ENCODE data around the gene PCK1.

The PCK1 gene

GRCh38 chr20:57580478-57581201 lies 19.7 kb downstream of the PCK1 start:
- no peak for DNase-seq (ENCODE audit: low spot score)
- no peak overlapping the region for H3K4me3 Mint-ChIP-seq
- no peaks in the 10 kb centered on the region for H3K9me3 Mint-ChIP-seq
- no peaks in the 10 kb centered on the region for H3K36me3 Mint-ChIP-seq (ENCODE audit: low read depth)
- H3K27me3 Mint-ChIP-seq (ENCODE audit: low read depth), result peaks cover 29% of the 10 kb centered on the region
- no peak overlapping the region for H3K27ac Mint-ChIP-seq
- H3K4me1 Mint-ChIP-seq (ENCODE audit: low read depth), result no peaks in the 10 kb centered on the region

DNA sequence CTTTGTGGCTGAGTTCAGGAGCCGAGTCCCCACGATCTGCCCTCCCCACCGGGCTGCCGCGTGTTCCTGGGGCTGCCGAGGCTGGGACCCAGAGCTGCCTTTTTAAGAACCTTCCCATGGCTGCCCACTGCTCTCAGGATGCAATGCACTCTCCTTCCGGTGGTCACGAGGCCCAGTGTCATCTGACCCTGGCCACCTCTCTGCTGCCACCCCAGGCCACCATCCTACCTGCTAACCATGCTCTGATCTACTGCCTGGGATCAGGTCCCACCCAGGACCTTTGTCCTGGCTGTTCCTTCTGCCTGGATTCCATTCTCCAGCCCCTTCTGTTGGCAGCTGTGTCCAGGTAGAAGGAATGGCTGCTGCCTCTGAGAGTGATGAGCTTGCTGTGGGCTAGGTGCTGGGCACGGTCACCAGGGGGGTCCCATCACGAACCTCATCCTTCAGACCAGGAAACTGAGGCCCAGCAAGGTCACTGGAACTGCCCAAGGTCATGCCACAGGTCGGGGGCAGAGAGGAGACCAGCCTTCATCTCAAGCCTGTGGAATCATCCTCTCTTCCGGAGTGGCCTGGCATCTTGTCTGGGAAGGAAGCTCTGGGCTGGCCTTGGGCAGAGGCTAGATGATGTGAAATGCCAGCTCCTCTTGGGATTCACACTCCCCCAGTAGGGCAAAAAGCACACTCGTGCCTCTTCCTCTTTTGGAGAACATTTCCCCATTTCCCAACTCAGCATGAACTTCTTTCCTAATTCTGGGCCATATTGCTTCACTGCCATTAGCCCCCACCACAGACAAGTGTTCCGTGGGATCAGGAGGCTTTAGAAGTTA lies 20.5 kb downstream of the PCK1 start:
- H3K27ac Mint-ChIP-seq, result no peak overlapping the region

DNA sequence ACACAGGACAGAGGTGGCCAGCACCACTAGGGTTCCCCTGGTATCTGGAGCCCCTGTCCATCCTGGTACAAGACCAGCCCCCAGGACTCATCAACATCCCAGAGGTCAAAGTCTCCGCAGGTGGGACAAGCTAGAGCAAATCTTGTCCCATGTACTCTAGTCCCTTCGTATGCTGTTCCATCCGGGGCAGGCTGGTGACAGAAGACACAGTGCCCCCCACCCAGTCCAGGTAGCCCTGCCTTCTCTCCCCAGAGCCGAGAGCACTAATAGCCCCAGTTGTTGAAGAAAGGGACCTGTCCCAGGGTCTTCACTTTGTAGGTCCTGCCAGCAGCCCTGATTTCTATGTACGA lies 21.1 kb downstream of the PCK1 start:
- Mint-ChIP-seq H3K27ac (no peak overlapping the region), H3K9me3 (no peaks in the 10 kb centered on the region), H3K4me1 (ENCODE audit: low read depth) (no peaks in the 10 kb centered on the region), H3K4me3 (no peak overlapping the region), H3K36me3 (ENCODE audit: low read depth) (no peaks in the 10 kb centered on the region), H3K27me3 (ENCODE audit: low read depth) (peaks cover 29% of the 10 kb centered on the region)
- no peak for DNase-seq (ENCODE audit: low spot score)

More for the DNA sequence above, 20.5 kb downstream of the PCK1 start:
- no peaks in the 10 kb centered on the region for H3K9me3 Mint-ChIP-seq
- DNase-seq (ENCODE audit: low spot score), result no peak
- H3K4me3 Mint-ChIP-seq, result no peak overlapping the region
- H3K27me3 Mint-ChIP-seq (ENCODE audit: low read depth), result peaks cover 29% of the 10 kb centered on the region
- H3K4me1 Mint-ChIP-seq (ENCODE audit: low read depth), result no peaks in the 10 kb centered on the region
- H3K36me3 Mint-ChIP-seq (ENCODE audit: low read depth), result no peaks in the 10 kb centered on the region

DNA sequence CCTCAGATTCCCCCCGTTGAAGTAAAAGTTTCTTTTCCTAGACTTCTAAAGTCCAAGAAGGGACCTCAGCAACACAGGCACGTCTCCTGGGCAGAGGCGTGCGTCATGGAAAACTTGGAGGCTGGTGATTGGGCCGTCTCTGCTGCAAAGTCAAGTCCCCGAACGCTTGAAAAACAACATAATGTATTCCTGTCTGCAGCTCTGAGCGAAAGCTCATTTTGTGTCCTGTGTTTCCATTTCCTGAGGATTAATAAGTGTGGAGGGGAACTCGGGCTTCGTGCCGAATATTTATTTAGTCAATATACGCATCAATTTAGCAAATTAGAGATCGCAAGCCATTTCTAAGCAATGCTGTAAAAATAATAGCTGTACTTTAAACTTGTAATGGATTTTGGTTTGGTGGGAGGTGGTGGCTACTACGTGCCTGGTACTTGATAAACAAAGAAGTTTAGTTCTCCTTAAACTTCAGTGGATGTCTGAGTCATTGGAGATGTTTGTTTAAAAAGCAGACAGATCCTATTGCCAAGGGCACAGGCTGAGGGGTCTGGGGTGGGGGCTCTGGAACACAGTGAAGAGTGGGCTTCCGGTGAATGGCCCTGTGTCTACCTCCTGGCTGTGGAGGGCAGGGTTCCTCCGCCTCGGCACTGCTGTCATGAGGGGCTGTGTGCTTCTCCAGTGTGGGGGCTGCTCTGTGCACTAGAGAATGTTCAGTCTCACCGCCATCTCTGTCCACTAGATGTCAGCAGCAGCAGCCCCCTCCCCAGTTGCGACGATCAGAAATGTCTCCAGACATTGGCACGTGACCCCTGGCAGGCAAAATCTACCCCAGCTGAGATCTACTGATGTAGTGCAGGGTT lies 21.8 kb downstream of the PCK1 start:
- Mint-ChIP-seq H3K4me1 (ENCODE audit: low read depth) (no peaks in the 10 kb centered on the region), H3K9me3 (no peaks in the 10 kb centered on the region), H3K4me3 (no peak overlapping the region), H3K36me3 (ENCODE audit: low read depth) (no peaks in the 10 kb centered on the region), H3K27ac (no peak overlapping the region), H3K27me3 (ENCODE audit: low read depth) (peaks cover 29% of the 10 kb centered on the region)
- DNase-seq (ENCODE audit: low spot score), result no peak

DNA sequence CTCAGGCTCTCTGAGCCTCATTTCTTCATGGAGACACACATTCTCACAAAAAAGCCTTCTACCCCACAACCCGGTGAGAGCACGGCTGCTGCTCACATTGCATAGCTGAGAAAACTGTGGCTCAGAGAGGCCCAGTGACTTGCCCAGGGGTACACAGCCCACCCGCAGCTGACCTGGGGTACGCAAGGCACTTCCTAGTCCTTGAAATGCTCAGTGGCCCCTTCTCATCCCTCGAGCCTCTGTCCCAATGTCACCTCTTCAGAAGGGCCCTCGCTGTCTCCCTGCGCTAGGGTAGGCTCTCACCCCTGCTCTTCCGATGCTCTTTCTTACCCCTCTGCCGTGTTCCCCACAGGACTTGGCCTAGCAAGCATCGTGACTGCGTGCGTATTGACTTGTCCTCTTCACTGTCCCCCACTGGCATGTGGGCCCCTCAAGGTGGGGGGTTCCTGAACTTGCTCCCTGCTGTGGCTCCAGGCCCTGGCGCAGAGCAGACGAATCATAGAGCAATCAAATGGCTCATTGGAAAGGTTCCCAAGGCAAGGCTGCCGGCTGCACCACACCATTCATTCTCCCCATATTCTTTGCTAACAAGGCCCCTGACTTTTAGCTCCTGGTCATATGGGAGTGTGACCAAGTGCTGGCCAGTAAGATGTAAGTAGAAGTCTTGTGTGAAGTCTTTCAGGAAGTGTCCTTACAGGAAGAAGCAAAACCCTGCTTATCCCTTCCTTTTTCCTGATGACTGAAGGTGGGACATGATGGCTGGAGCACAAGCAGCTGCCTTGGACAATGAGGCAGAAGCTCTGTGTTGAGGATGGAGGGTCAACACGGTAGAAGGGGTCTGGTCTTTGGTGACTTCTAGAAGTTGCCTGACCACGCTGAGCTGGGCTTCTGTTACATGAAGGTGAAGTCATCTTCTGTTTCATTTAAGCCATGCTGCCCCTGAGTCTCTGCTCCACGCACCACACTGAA lies 22.7 kb downstream of the PCK1 start:
- no peaks in the 10 kb centered on the region for H3K36me3 Mint-ChIP-seq (ENCODE audit: low read depth)
- DNase-seq (ENCODE audit: low spot score), result no peak
- H3K27me3 Mint-ChIP-seq (ENCODE audit: low read depth), result peaks cover 29% of the 10 kb centered on the region
- H3K4me3 Mint-ChIP-seq, result no peak overlapping the region
- H3K9me3 Mint-ChIP-seq, result no peaks in the 10 kb centered on the region
- no peaks in the 10 kb centered on the region for H3K4me1 Mint-ChIP-seq (ENCODE audit: low read depth)
- H3K27ac Mint-ChIP-seq, result no peak overlapping the region

GRCh38 chr20:57584768-57585461 lies 24.0 kb downstream of the PCK1 start:
- no peaks in the 10 kb centered on the region for H3K36me3 Mint-ChIP-seq (ENCODE audit: low read depth)
- H3K4me1 Mint-ChIP-seq (ENCODE audit: low read depth), result no peaks in the 10 kb centered on the region
- H3K4me3 Mint-ChIP-seq, result no peak overlapping the region
- H3K27me3 Mint-ChIP-seq (ENCODE audit: low read depth), result peaks cover 22% of the 10 kb centered on the region
- no peak overlapping the region for H3K27ac Mint-ChIP-seq
- no peaks in the 10 kb centered on the region for H3K9me3 Mint-ChIP-seq
- no peak for DNase-seq (ENCODE audit: low spot score)

GRCh38 chr20:57585466-57586213 lies 24.7 kb downstream of the PCK1 start:
- no peak overlapping the region for H3K4me3 Mint-ChIP-seq
- H3K4me1 Mint-ChIP-seq (ENCODE audit: low read depth), result no peaks in the 10 kb centered on the region
- DNase-seq (ENCODE audit: low spot score), result no peak
- no peaks in the 10 kb centered on the region for H3K36me3 Mint-ChIP-seq (ENCODE audit: low read depth)
- no peaks in the 10 kb centered on the region for H3K9me3 Mint-ChIP-seq
- H3K27me3 Mint-ChIP-seq (ENCODE audit: low read depth), result peaks cover 18% of the 10 kb centered on the region
- no peak overlapping the region for H3K27ac Mint-ChIP-seq

- H3K36me3 Mint-ChIP-seq (ENCODE audit: low read depth), result no peaks in the 10 kb centered on the region
- H3K4me1 Mint-ChIP-seq (ENCODE audit: low read depth), result no peaks in the 10 kb centered on the region
- H3K9me3 Mint-ChIP-seq, result no peaks in the 10 kb centered on the region
- peaks cover 15% of the 10 kb centered on the region for H3K27me3 Mint-ChIP-seq (ENCODE audit: low read depth)
- no peak overlapping the region for H3K27ac Mint-ChIP-seq
- no peak for DNase-seq (ENCODE audit: low spot score)
- H3K4me3 Mint-ChIP-seq, result no peak overlapping the region
Observed at GRCh38 chr20:57586370-57586793, 25.5 kb downstream of the PCK1 start.

- no peaks in the 10 kb centered on the region for H3K9me3 Mint-ChIP-seq
- H3K4me1 Mint-ChIP-seq (ENCODE audit: low read depth), result no peaks in the 10 kb centered on the region
- H3K4me3 Mint-ChIP-seq, result no peak overlapping the region
- peaks cover 12% of the 10 kb centered on the region for H3K27me3 Mint-ChIP-seq (ENCODE audit: low read depth)
- H3K27ac Mint-ChIP-seq, result no peak overlapping the region
- no peak for DNase-seq (ENCODE audit: low spot score)
- H3K36me3 Mint-ChIP-seq (ENCODE audit: low read depth), result no peaks in the 10 kb centered on the region
Observed at GRCh38 chr20:57586943-57587277, 26.0 kb downstream of the PCK1 start.

DNA sequence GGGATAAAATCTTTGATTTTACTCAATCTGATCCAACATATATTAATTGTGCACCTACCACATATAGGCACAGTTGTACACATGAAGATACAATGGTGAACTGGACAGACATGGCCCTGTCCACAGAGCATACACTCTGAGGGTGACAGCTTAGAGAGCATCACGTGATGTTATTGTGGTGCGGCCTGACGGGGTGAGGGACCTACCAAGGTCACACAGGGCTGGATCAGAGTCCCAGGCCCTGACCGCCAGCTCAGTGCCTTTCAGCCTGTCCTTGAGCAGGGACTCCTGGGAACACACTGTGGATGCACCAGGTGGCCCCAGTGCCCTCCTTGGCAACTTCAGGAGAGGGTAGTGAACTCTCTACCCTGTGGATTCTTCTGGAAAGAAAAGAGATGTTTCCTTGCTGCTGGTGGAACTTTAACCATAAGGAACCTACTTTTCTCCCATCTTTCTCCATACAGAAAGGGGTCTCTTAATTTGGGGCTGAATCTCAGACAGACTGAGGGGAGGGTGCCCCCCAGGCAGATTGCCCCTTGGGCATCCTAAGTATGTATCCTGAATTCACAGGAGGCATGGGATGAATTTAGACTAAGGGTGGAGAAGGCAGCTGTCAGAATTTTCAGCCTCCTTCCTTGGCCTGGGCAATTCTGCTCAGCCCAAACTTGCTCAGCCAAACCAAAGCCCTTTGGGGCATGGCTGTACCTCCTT lies 26.5 kb downstream of the PCK1 start:
- no peaks in the 10 kb centered on the region for H3K4me1 Mint-ChIP-seq (ENCODE audit: low read depth)
- no peak overlapping the region for H3K27ac Mint-ChIP-seq
- H3K9me3 Mint-ChIP-seq, result no peaks in the 10 kb centered on the region
- H3K36me3 Mint-ChIP-seq (ENCODE audit: low read depth), result no peaks in the 10 kb centered on the region
- H3K4me3 Mint-ChIP-seq, result no peak overlapping the region
- peaks cover 8% of the 10 kb centered on the region for H3K27me3 Mint-ChIP-seq (ENCODE audit: low read depth)
- DNase-seq (ENCODE audit: low spot score), result no peak

GRCh38 chr20:57587989-57588377 lies 27.1 kb downstream of the PCK1 start:
- peaks cover 6% of the 10 kb centered on the region for H3K27me3 Mint-ChIP-seq (ENCODE audit: low read depth)
- no peaks in the 10 kb centered on the region for H3K36me3 Mint-ChIP-seq (ENCODE audit: low read depth)
- no peak overlapping the region for H3K4me3 Mint-ChIP-seq
- no peak for DNase-seq (ENCODE audit: low spot score)
- H3K27ac Mint-ChIP-seq, result no peak overlapping the region
- no peaks in the 10 kb centered on the region for H3K4me1 Mint-ChIP-seq (ENCODE audit: low read depth)
- H3K9me3 Mint-ChIP-seq, result no peaks in the 10 kb centered on the region

DNA sequence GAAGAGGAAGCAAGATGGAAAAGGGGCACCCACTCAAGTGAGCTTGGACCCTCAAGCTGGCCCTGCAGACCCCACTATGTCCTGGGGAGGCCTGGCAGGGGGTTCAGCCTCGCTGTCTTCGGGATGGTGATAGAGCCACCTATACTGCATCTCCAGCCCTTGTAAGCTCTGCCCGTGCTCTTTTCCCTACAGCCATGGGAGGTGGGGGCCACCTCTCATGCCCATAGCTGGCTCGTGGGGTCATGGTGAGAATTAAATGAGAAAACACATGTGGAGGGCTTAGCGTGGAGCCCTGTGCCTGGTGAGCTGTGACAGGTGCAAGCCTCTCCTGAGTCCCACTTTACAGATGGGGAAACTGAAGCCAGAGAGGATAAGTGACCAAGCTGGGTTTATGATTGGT lies 27.7 kb downstream of the PCK1 start:
- no peaks in the 10 kb centered on the region for H3K4me1 Mint-ChIP-seq (ENCODE audit: low read depth)
- H3K27ac Mint-ChIP-seq, result no peak overlapping the region
- H3K4me3 Mint-ChIP-seq, result no peak overlapping the region
- peaks cover 9% of the 10 kb centered on the region for H3K27me3 Mint-ChIP-seq (ENCODE audit: low read depth)
- no peaks in the 10 kb centered on the region for H3K36me3 Mint-ChIP-seq (ENCODE audit: low read depth)
- H3K9me3 Mint-ChIP-seq, result no peaks in the 10 kb centered on the region
- no peak for DNase-seq (ENCODE audit: low spot score)

Measured in T-helper 2 cell treated with Interferon-gamma antibody and Interleukin-4, amounts not matched to agents 5 μg/mL and 100 μg/mL, for 36 hours (primary cell).